A549 (cell line): ENCODE data around the gene RPS6KA4. TPM values are rescaled to one million over a fixed set of nuclear protein-coding genes. Genes with fewer than 3 reads are reported as not detected.

Experiments
- ATAC-seq, 2 experiments: fragments of 200-7000 bp in 1 of 2; fragments of >200 bp in 1 of 2; cut with Nextera tagmentation in 1 of 2; cut with Tn5 transposase in 1 of 2; 3 replicates each; pipeline versions ENCODE4 v1.8.0 to v1.9.1; 2018 to 2020; ENCODE audit warnings: mild to moderate bottlenecking in 1 of 2, moderate library complexity in 1 of 2
- CTCF ChIA-PET: fragments of 300-600 bp; sonication (Branson Sonifier 250); formaldehyde crosslinking; extraction: SDS; loops from one replicate; lab custom pipeline; 2021; ENCODE audit warnings: antibody characterized with exemption, inconsistent platforms; lab: Yijun Ruan, JAX
- POLR2A ChIA-PET: fragments of 350-600 bp; formaldehyde crosslinking; extraction: SDS; loops from one replicate; lab custom pipeline; 2021; ENCODE audit warnings: antibody characterized with exemption, inconsistent platforms; lab: Yijun Ruan, JAX
- DNase-seq, 2 experiments: peaks; one replicate each; pipeline versions ENCODE4 v3.0.0 to v3.0.0-alpha.2; 2011 to 2016; ENCODE audit warnings: low read depth in 1 of 2, low spot score in 1 of 2
- FAIRE-seq: peaks from 2 replicates; lab custom pipeline; 2011; peaks lifted over from hg19 to GRCh38; lab: Jason Lieb, UNC
- H3K27ac ChIP-seq, 2 experiments: fragments of >200 bp; sonication (Bioruptor Twin); formaldehyde crosslinking; 3 replicates each; pipeline ENCODE4 v1.5.1; 2016 to 2017
- H3K4me1 ChIP-seq: fragments of >200 bp; sonication (Bioruptor Twin); formaldehyde crosslinking; 3 replicates; pipeline ENCODE4 v1.6.1; 2016
- H3K4me2 ChIP-seq: fragments of >200 bp; sonication (Bioruptor Twin); formaldehyde crosslinking; 3 replicates; pipeline ENCODE4 v1.6.1; 2016
- H3K4me3 ChIP-seq: fragments of >200 bp; sonication (Bioruptor Twin); formaldehyde crosslinking; 3 replicates; pipeline ENCODE4 v1.5.1; 2016
- H3K9me3 ChIP-seq: fragments of >200 bp; sonication (Bioruptor Twin); formaldehyde crosslinking; 3 replicates; pipeline ENCODE4 v1.6.1; 2016
- BCL3 ChIP-seq: fragments of >200 bp; sonication (Bioruptor Twin); formaldehyde crosslinking; IDR thresholded peaks from 3 replicates; pipeline ENCODE4 v1.6.1; 2016
- BHLHE40 ChIP-seq: IDR thresholded peaks from 2 replicates; pipeline ENCODE4 v1.6.1; 2012; ENCODE audit warnings: low read depth, low read length, inconsistent platforms
- CEBPB ChIP-seq, 2 experiments: fragments of >200 bp in 1 of 2; sonication (Bioruptor Twin) in 1 of 2; formaldehyde crosslinking in 1 of 2; IDR thresholded peaks; 2 replicates each; pipeline ENCODE4 v1.6.1; 2012 to 2016
- CTCF ChIP-seq: fragments of >200 bp; sonication (Bioruptor Twin); formaldehyde crosslinking; IDR thresholded peaks from 3 replicates; pipeline ENCODE4 v1.5.1; 2016
- E2F6 ChIP-seq: IDR thresholded peaks from 2 replicates; pipeline ENCODE4 v1.6.1; 2012; ENCODE audit warnings: low read depth, borderline replicate concordance
- ESRRA ChIP-seq: fragments of 150-350 bp; IDR thresholded peaks from 2 replicates; pipeline ENCODE4 v1.6.1; 2014; ENCODE audit warnings: mild to moderate bottlenecking, low read length, borderline replicate concordance
- FOXS1 ChIP-seq: fragments of 250-450 bp; sonication (Bioruptor Pico); IDR thresholded peaks from 2 replicates; pipeline ENCODE4 v1.5.0; 2020; ENCODE audit warnings: mild to moderate bottlenecking, moderate library complexity
- HDAC2 ChIP-seq: fragments of 200-600 bp; sonication (generic); IDR thresholded peaks from 2 replicates; pipeline ENCODE4 v1.6.1; 2016
- JUN ChIP-seq, 2 experiments: fragments of >200 bp; sonication (Bioruptor Twin); formaldehyde crosslinking; IDR thresholded peaks; 2 replicates in 1 of 2; 3 replicates in 1 of 2; pipeline ENCODE4 v1.6.1; 2016 to 2017
- KDM5A ChIP-seq: fragments of 200-600 bp; sonication (generic); IDR thresholded peaks from 2 replicates; pipeline ENCODE4 v1.6.1; 2016; ENCODE audit warnings: antibody characterized with exemption, mild to moderate bottlenecking
- MYC ChIP-seq: IDR thresholded peaks from 2 replicates; pipeline ENCODE4 v1.6.1; 2012; ENCODE audit warnings: mild to moderate bottlenecking, inconsistent platforms, low read length, improper control_type of control experiment, borderline replicate concordance
- NR3C1 ChIP-seq: fragments of >200 bp; sonication (Bioruptor Twin); formaldehyde crosslinking; IDR thresholded peaks from 3 replicates; pipeline ENCODE4 v1.6.1; 2017
- PHF8 ChIP-seq: fragments of 200-600 bp; sonication (generic); IDR thresholded peaks from 2 replicates; pipeline ENCODE4 v1.6.1; 2016; ENCODE audit warnings: low read depth, mild to moderate bottlenecking, antibody characterized with exemption, moderate library complexity, borderline replicate concordance
- POLR2A ChIP-seq: IDR thresholded peaks from 2 replicates; pipeline ENCODE4 v1.6.1; 2012; ENCODE audit warnings: mild to moderate bottlenecking, low read length
- RAD21 ChIP-seq, 2 experiments: fragments of >200 bp in 1 of 2; sonication (Bioruptor Twin) in 1 of 2; formaldehyde crosslinking in 1 of 2; IDR thresholded peaks in 1 of 2; conservative IDR thresholded peaks in 1 of 2; 2 replicates in 1 of 2; 3 replicates in 1 of 2; pipeline ENCODE4 v1.6.1; 2012 to 2018; ENCODE audit warnings: inconsistent platforms in 1 of 2
- SMC3 ChIP-seq: fragments of >200 bp; sonication (Bioruptor Twin); formaldehyde crosslinking; IDR thresholded peaks from 3 replicates; pipeline ENCODE4 v1.6.1; 2018; ENCODE audit warnings: inconsistent platforms
- WGBS: methylation state at CpG from one replicate; pipeline ENCODE4 v1.1.6; 2017; ENCODE audit errors: missing lambda C conversion rate; 5-methylcytosine and 5-hydroxymethylcytosine counted together
- polyA plus RNA-seq, 4 experiments: library from polyadenylated mRNA; depleted of rRNA in 3 of 4; stranded (reverse); fragments of >200 nt; fragmentation: RNase III in 1 of 4; extraction: RNeasy Plus Mini Kit Qiagen cat#74134 plus additional on column Dnase treatment in 1 of 4; gene quantifications; 2 replicates in 3 of 4; 3 replicates in 1 of 4; pipeline ENCODE4 v1.2.3, GENCODE V29; 2011 to 2017

The RPS6KA4 gene
- polyA plus RNA-seq, 2 of the 4 experiments (the other 2 are of a cell fraction), result 21.4 to 35.9 TPM

GRCh38 chr11:64317325-64317960, 41.5 kb upstream of the RPS6KA4 start, which contains the start of gene TRMT112 (continued):
- peak; percentile 43; the same call in 1 of the 2 replicates for TF ChIP-seq E2F6
- peak; percentile 67; the same call in 2 of the 3 replicates for TF ChIP-seq BCL3
- no peak for TF ChIP-seq NR3C1
- peak; percentile 1; the same call in 1 of the 2 replicates for TF ChIP-seq KDM5A
- TF ChIP-seq RAD21 (conservative IDR thresholded peaks at IDR 0.05 in 1 of 2, IDR thresholded peaks at IDR 0.05 in 1 of 2), result no peak
- peak; percentile 69; the same call in 1 of the 2 replicates for TF ChIP-seq BHLHE40
- TF ChIP-seq POLR2A, result peak; percentile 76

- 2% methylated on average over 45 of the region's 61 CpGs for WGBS
- peak within 1 kb of the TSS; percentile 80 for H3K4me3 ChIP-seq
- no peak for FAIRE-seq
- peak; percentile 91 to 98 for DNase-seq
- H3K4me1 ChIP-seq, result peaks cover 14% of the 10 kb centered on the region
- TF ChIP-seq RAD21 (conservative IDR thresholded peaks at IDR 0.05 in 1 of 2, IDR thresholded peaks at IDR 0.05 in 1 of 2), result peak; percentile 69 to 81
- TF ChIP-seq MYC, result peak; percentile 45; the same call in 1 of the 2 replicates
- peak; percentile 7 to 37; a peak in 2 of 5 replicates for TF ChIP-seq JUN (IDR thresholded peaks at IDR 0.05)
- peak; percentile 60 for TF ChIP-seq CTCF
- peak; percentile 46; the same call in 1 of the 3 replicates for TF ChIP-seq BCL3
- peak; percentile 77 for TF ChIP-seq SMC3
- TF ChIP-seq ESRRA, result no peak
- peak; percentile 79 for TF ChIP-seq POLR2A
- TF ChIP-seq FOXS1, result no peak
- TF ChIP-seq PHF8, result peak; percentile 46; the same call in 1 of the 2 replicates
- peak; percentile 60 to 82; a peak in 3 of 4 replicates for TF ChIP-seq CEBPB (IDR thresholded peaks at IDR 0.05)
- TF ChIP-seq HDAC2, result no peak
- peak within 1 kb of the TSS; percentile 97 to 98 for H3K27ac ChIP-seq
- ChIA-PET POLR2A (interaction anchor here (0.6 to 2.9 kb wide), 25 partner anchors 9 to 427 kb away, joined by 3 to 50 read pairs (median 7); partner anchors contain the start of genes BAD, CCDC88B, ESRRA and FKBP2), CTCF (interaction anchor here (0.6 to 20.7 kb wide), 20 partner anchors 7 to 1531 kb away, joined by 3 to 996 read pairs (median 3); partner anchors contain the start of genes CATSPERZ, CCDC88B, ESRRA and FERMT3)
- ATAC-seq, result peak; percentile 75 to 87
- no peaks in the 10 kb centered on the region for H3K9me3 ChIP-seq
- H3K4me2 ChIP-seq, result peak within 1 kb of the TSS; percentile 87
Observed at GRCh38 chr11:64317961-64318765, 40.8 kb upstream of the RPS6KA4 start, which contains the start of gene PRDX5. Gene PRDX5 (plus strand): TSS chr11:64318121. CDS start chr11:64318216, 95 bp downstream.
